HEK293 (cell line): Measurements from ENCODE around the gene KMT2D.
A peak's percentile ranks its signal among the peaks of the same experiment; 100 is the strongest.

Experiments used
- CTCF ChIA-PET: fragments of 350-600 bp; formaldehyde crosslinking; extraction: SDS; loops from one replicate; lab custom pipeline; 2021; ENCODE audit warnings: antibody characterized with exemption; lab: Yijun Ruan, JAX
- POLR2A ChIA-PET: fragments of 300-600 bp; formaldehyde crosslinking; extraction: SDS; loops from one replicate; lab custom pipeline; 2020; ENCODE audit warnings: antibody characterized with exemption, inconsistent platforms; lab: Yijun Ruan, JAX
- H3K27ac ChIP-seq: fragments of 200-500 bp; sonication (Bioruptor generic); 2 replicates; pipeline ENCODE4 v1.5.1; 2014; ENCODE audit warnings: low read depth, low read length, control low read depth, inconsistent platforms; ENCODE audit errors: extremely low read depth
- H3K36me3 ChIP-seq, 2 experiments: fragments of 200-500 bp in 1 of 2; sonication (Bioruptor generic) in 1 of 2; 1 replicate in 1 of 2; 2 replicates in 1 of 2; pipeline ENCODE4 v1.5.1; 2014 to 2017; ENCODE audit warnings: inconsistent platforms in 2 of 2, low read length in 2 of 2; ENCODE audit not compliant: control insufficient read depth in 2 of 2, insufficient read depth in 1 of 2
- H3K4me1 ChIP-seq: fragments of 200-500 bp; sonication (Bioruptor generic); 2 replicates; pipeline ENCODE4 v1.5.1; 2014; ENCODE audit warnings: mild to moderate bottlenecking, low read length, inconsistent platforms; ENCODE audit not compliant: control insufficient read depth, insufficient read depth
- H3K4me3 ChIP-seq: 2 replicates; pipeline ENCODE4 v1.5.1; 2011; ENCODE audit warnings: low read depth, mild to moderate bottlenecking, control low read depth, low read length, moderate library complexity
- H3K9me3 ChIP-seq: fragments of 200-500 bp; sonication (Bioruptor generic); 2 replicates; pipeline ENCODE4 v1.5.1; 2014; ENCODE audit warnings: low read depth, low read length, inconsistent platforms; ENCODE audit not compliant: control insufficient read depth, insufficient read depth
- EGR2 ChIP-seq: fragments of 450-650 bp; formaldehyde crosslinking; IDR thresholded peaks from 2 replicates; pipeline ENCODE4 v1.5.1; 2016; ENCODE audit warnings: low read depth, missing biosample characterization, missing genetic modification characterization
- FEZF1 ChIP-seq: fragments of 450-650 bp; formaldehyde crosslinking; IDR thresholded peaks from 2 replicates; pipeline ENCODE4 v1.5.1; 2016; ENCODE audit warnings: missing biosample characterization, missing genetic modification characterization
- KLF1 ChIP-seq: fragments of 450-650 bp; formaldehyde crosslinking; IDR thresholded peaks from 2 replicates; pipeline ENCODE4 v1.5.1; 2016; ENCODE audit warnings: missing biosample characterization, missing genetic modification characterization
- KLF10 ChIP-seq: fragments of 450-650 bp; IDR thresholded peaks from 2 replicates; pipeline ENCODE4 v1.5.1; 2018; ENCODE audit warnings: missing biosample characterization, mild to moderate bottlenecking, missing genetic modification characterization
- SCRT1 ChIP-seq: fragments of 450-650 bp; formaldehyde crosslinking; IDR thresholded peaks from 2 replicates; pipeline ENCODE4 v1.5.1; 2016; ENCODE audit warnings: missing biosample characterization, missing genetic modification characterization, borderline replicate concordance
- YY1 ChIP-seq: fragments of 450-650 bp; formaldehyde crosslinking; IDR thresholded peaks from 2 replicates; pipeline ENCODE4 v1.5.1; 2018; ENCODE audit warnings: missing biosample characterization, missing genetic modification characterization
- ZBTB48 ChIP-seq: fragments of 450-650 bp; formaldehyde crosslinking; IDR thresholded peaks from 2 replicates; pipeline ENCODE4 v1.5.1; 2016; ENCODE audit warnings: missing biosample characterization, missing genetic modification characterization
- ZFP3 ChIP-seq: fragments of 450-650 bp; formaldehyde crosslinking; IDR thresholded peaks from 2 replicates; pipeline ENCODE4 v1.5.1; 2016; ENCODE audit warnings: low read depth, missing biosample characterization, missing genetic modification characterization
- ZNF10 ChIP-seq: fragments of 450-650 bp; formaldehyde crosslinking; IDR thresholded peaks from 2 replicates; pipeline ENCODE4 v1.5.1; 2017; ENCODE audit warnings: missing biosample characterization, missing genetic modification characterization
- ZNF146 ChIP-seq: fragments of 450-650 bp; formaldehyde crosslinking; IDR thresholded peaks from 2 replicates; pipeline ENCODE4 v1.5.1; 2016; ENCODE audit warnings: missing biosample characterization, missing genetic modification characterization
- ZNF23 ChIP-seq: fragments of 450-650 bp; formaldehyde crosslinking; IDR thresholded peaks from 2 replicates; pipeline ENCODE4 v1.5.1; 2016; ENCODE audit warnings: missing biosample characterization, missing genetic modification characterization, borderline replicate concordance
- ZNF366 ChIP-seq: fragments of 450-650 bp; formaldehyde crosslinking; conservative IDR thresholded peaks from 2 replicates; pipeline ENCODE4 v1.5.1; 2016; ENCODE audit warnings: missing biosample characterization, missing genetic modification characterization
- ZNF404 ChIP-seq: fragments of 450-650 bp; formaldehyde crosslinking; IDR thresholded peaks from 2 replicates; pipeline ENCODE4 v1.5.1; 2017; ENCODE audit warnings: missing biosample characterization, missing genetic modification characterization
- ZNF433 ChIP-seq: fragments of 450-650 bp; formaldehyde crosslinking; IDR thresholded peaks from 2 replicates; pipeline ENCODE4 v1.5.1; 2016; ENCODE audit warnings: missing biosample characterization, missing genetic modification characterization, low read depth
- ZNF48 ChIP-seq: fragments of 450-650 bp; formaldehyde crosslinking; IDR thresholded peaks from 2 replicates; pipeline ENCODE4 v1.5.1; 2016; ENCODE audit warnings: missing biosample characterization, missing genetic modification characterization
- ZNF510 ChIP-seq: fragments of 450-650 bp; formaldehyde crosslinking; IDR thresholded peaks from 2 replicates; pipeline ENCODE4 v1.5.1; 2018; ENCODE audit warnings: mild to moderate bottlenecking, missing genetic modification characterization, missing biosample characterization; ENCODE audit not compliant: insufficient replicate concordance
- ZNF558 ChIP-seq: fragments of 450-650 bp; formaldehyde crosslinking; IDR thresholded peaks from 2 replicates; pipeline ENCODE4 v1.5.1; 2016; ENCODE audit warnings: missing biosample characterization, missing genetic modification characterization
- ZNF571 ChIP-seq: fragments of 450-650 bp; formaldehyde crosslinking; IDR thresholded peaks from 2 replicates; pipeline ENCODE4 v1.5.0; 2017; ENCODE audit warnings: missing biosample characterization, missing genetic modification characterization
- ZNF596 ChIP-seq: fragments of 450-650 bp; IDR thresholded peaks from 2 replicates; pipeline ENCODE4 v1.5.0; 2018; ENCODE audit warnings: missing biosample characterization, mild to moderate bottlenecking, missing genetic modification characterization, moderate library complexity
- ZNF624 ChIP-seq: fragments of 450-650 bp; formaldehyde crosslinking; IDR thresholded peaks from 2 replicates; pipeline ENCODE4 v1.5.1; 2017; ENCODE audit warnings: missing biosample characterization, missing genetic modification characterization
- ZNF747 ChIP-seq: fragments of 450-650 bp; formaldehyde crosslinking; IDR thresholded peaks from 2 replicates; pipeline ENCODE4 v1.5.1; 2016; ENCODE audit warnings: missing biosample characterization, missing genetic modification characterization
- ZNF76 ChIP-seq: fragments of 450-650 bp; formaldehyde crosslinking; IDR thresholded peaks from 2 replicates; pipeline ENCODE4; 2016; ENCODE audit warnings: low read depth, missing biosample characterization, missing genetic modification characterization, borderline replicate concordance
- ZNF776 ChIP-seq: fragments of 450-650 bp; formaldehyde crosslinking; IDR thresholded peaks from 2 replicates; pipeline ENCODE4 v1.5.0; 2017; ENCODE audit warnings: missing biosample characterization, missing genetic modification characterization, borderline replicate concordance
- ZNF785 ChIP-seq: fragments of 450-650 bp; formaldehyde crosslinking; IDR thresholded peaks from 2 replicates; pipeline ENCODE4 v1.5.1; 2016; ENCODE audit warnings: missing biosample characterization, missing genetic modification characterization
- ZSCAN30 ChIP-seq: fragments of 450-650 bp; IDR thresholded peaks from 2 replicates; pipeline ENCODE4 v1.5.1; 2018; ENCODE audit warnings: missing biosample characterization, mild to moderate bottlenecking, missing genetic modification characterization, moderate library complexity
- TF ChIP-seq, protein P1 (sequence below): fragments of 450-650 bp; formaldehyde crosslinking; IDR thresholded peaks from 2 replicates; pipeline ENCODE4; 2016; ENCODE audit warnings: missing biosample characterization, missing genetic modification characterization
- TF ChIP-seq, protein P2 (sequence below): fragments of 450-650 bp; formaldehyde crosslinking; IDR thresholded peaks from 2 replicates; pipeline ENCODE4 v1.5.1; 2016; ENCODE audit warnings: missing biosample characterization, missing genetic modification characterization

KMT2D gene

DNA sequence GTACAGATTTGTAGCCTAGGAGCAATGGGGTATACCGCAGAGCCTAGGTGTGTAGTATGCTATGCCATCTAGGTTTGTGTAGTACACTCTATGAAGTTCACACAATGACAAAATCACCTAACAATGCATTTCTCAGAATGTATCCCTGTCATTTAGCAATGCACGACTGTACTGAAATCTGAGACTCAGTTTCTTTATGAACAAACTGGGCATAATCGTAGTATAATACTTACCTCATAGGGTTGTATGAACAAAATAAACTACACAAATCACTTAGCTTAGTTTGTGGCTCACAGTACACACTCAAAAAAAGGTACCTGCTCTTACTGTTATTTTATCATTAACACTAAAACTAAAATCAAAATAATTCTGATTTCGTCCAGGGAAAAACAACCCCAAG is 35.1 kb downstream of the KMT2D start (continued):
- TF ChIP-seq ZFP3, result no peak
- TF ChIP-seq ZNF76 (tag by site-specific recombination), result no peak
- TF ChIP-seq KLF10 (tag by site-specific recombination), result no peak
- no peak for TF ChIP-seq ZNF23
- TF ChIP-seq ZNF366 (tag by site-specific recombination), result no peak
- TF ChIP-seq ZNF776 (tag by site-specific recombination), result no peak

DNA sequence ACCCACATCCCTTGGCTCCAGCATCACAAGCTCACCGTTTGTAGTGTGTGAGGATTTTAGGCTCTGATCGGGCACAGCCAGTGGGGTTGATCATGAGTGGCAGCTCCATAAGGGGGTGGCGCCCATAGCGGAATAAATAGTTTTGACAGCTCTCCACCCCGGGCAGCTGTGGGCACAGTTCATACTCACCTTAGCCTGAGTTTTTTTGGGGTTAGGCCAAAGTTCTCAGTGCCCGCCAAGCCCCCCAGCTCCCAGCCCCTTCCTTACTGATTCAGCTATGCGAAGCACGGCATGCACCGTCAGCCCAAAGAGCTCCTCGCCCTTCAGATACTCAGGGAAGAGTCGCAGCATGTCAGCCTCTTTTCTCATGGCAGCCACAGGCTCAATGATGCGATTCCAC is 36.1 kb downstream of the KMT2D start:
- TF ChIP-seq ZNF10 (tag by site-specific recombination) (no peak), ZNF624 (tag by site-specific recombination) (no peak), ZSCAN30 (no peak), FEZF1 (tag by site-specific recombination) (no peak), KLF1 (tag by site-specific recombination) (no peak), ZNF366 (tag by site-specific recombination) (no peak), ZNF510 (tag by site-specific recombination) (no peak), YY1 (tag by site-specific recombination) (no peak), ZNF596 (tag by site-specific recombination) (no peak), ZNF571 (no peak), ZNF404 (tag by site-specific recombination) (no peak), ZNF747 (tag by site-specific recombination) (no peak), ZNF48 (no peak), EGR2 (tag by site-specific recombination) (no peak), ZNF558 (tag by site-specific recombination) (no peak), SCRT1 (tag by site-specific recombination) (no peak), ZNF785 (tag by site-specific recombination) (no peak)
- TF ChIP-seq, protein P1, sequence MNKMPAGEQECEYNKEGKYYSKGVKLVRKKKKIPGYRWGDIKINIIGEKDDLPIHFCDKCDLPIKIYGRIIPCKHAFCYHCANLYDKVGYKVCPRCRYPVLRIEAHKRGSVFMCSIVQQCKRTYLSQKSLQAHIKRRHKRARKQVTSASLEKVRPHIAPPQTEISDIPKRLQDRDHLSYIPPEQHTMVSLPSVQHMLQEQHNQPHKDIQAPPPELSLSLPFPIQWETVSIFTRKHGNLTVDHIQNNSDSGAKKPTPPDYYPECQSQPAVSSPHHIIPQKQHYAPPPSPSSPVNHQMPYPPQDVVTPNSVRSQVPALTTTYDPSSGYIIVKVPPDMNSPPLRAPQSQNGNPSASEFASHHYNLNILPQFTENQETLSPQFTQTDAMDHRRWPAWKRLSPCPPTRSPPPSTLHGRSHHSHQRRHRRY (tag by site-specific recombination), result no peak
- TF ChIP-seq, protein P2, sequence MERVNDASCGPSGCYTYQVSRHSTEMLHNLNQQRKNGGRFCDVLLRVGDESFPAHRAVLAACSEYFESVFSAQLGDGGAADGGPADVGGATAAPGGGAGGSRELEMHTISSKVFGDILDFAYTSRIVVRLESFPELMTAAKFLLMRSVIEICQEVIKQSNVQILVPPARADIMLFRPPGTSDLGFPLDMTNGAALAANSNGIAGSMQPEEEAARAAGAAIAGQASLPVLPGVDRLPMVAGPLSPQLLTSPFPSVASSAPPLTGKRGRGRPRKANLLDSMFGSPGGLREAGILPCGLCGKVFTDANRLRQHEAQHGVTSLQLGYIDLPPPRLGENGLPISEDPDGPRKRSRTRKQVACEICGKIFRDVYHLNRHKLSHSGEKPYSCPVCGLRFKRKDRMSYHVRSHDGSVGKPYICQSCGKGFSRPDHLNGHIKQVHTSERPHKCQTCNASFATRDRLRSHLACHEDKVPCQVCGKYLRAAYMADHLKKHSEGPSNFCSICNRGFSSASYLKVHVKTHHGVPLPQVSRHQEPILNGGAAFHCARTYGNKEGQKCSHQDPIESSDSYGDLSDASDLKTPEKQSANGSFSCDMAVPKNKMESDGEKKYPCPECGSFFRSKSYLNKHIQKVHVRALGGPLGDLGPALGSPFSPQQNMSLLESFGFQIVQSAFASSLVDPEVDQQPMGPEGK, result no peak
- no peaks in the 10 kb centered on the region for H3K9me3 ChIP-seq
- ChIA-PET POLR2A (interaction anchor here (1.1 kb wide), 1 partner anchor 8 kb away, joined by 3 read pairs; no protein-coding TSS in a partner anchor), CTCF (interaction anchor here (0.8 to 2.0 kb wide), 3 partner anchors 19 to 37 kb away, joined by 3 to 12 read pairs (median 3); no protein-coding TSS in a partner anchor)
- H3K4me1 ChIP-seq, result no peaks in the 10 kb centered on the region; the same call in 1 of the 2 replicates
- H3K4me3 ChIP-seq, result no peak overlapping the region
- peaks cover 19 to 85% of the 10 kb centered on the region in 2 experiments for H3K36me3 ChIP-seq
- no peak overlapping the region for H3K27ac ChIP-seq

DNA sequence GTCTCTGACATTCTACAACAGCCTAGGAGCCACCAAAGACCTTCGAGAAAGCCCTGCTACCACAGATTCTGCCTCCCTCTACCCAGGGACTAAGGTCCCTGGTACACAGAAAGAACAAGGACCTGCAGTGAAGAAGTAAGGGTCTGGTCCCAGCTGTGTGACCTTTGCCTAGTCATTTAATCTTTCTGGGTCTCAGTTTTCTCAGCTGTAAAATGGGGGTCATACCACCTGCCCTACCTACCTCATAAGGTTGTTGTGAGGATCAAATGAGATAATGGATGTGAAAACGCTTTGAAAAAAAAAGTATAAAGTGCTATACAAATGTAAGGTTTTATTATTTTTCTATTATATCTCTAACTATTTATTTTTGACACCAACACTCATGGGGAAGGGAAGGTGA is 36.8 kb downstream of the KMT2D start:
- peaks cover 17 to 78% of the 10 kb centered on the region in 2 experiments for H3K36me3 ChIP-seq
- CTCF ChIA-PET, result interaction anchor here (0.6 to 2.0 kb wide), 5 partner anchors 20 to 40 kb away, joined by 3 to 12 read pairs (median 4); no protein-coding TSS in a partner anchor
- POLR2A ChIA-PET, result interaction anchor here (1.1 kb wide), 1 partner anchor 9 kb away, joined by 3 read pairs; no protein-coding TSS in a partner anchor
- H3K4me3 ChIP-seq, result no peak overlapping the region
- H3K4me1 ChIP-seq, result no peaks in the 10 kb centered on the region; the same call in 1 of the 2 replicates
- no peak overlapping the region for H3K27ac ChIP-seq
- no peak for TF ChIP-seq ZNF433 (tag by site-specific recombination)
- TF ChIP-seq ZBTB48 (tag by site-specific recombination), result no peak
- TF ChIP-seq ZNF146 (tag by site-specific recombination), result 0 out of 2 replicates have a peak, but pooled peaks have one; percentile 7
- no peaks in the 10 kb centered on the region for H3K9me3 ChIP-seq
